Kidney epithelial cell (primary cell): Measurements from ENCODE around the gene UBE3B. TPM values are rescaled to one million over a fixed set of nuclear protein-coding genes. Genes with fewer than 3 reads are reported as not detected.

Experiments used
- DNase-seq: peaks from one replicate; pipeline ENCODE4 v3.0.0-alpha.2; 2010; ENCODE audit warnings: low read depth
- H3K27me3 ChIP-seq: 2 replicates; pipeline ENCODE4 v1.6.0; 2011; ENCODE audit warnings: low read length; ENCODE audit not compliant: control insufficient read depth, insufficient read depth
- H3K36me3 ChIP-seq: 2 replicates; pipeline ENCODE4 v1.5.1; 2011; ENCODE audit warnings: low read length; ENCODE audit not compliant: control insufficient read depth, insufficient read depth
- H3K4me3 ChIP-seq: 2 replicates; pipeline ENCODE4 v1.5.1; 2011; ENCODE audit warnings: low read depth, mild to moderate bottlenecking, control low read depth, low read length
- total RNA-seq: library from RNA; depleted of rRNA; stranded (reverse); fragments of >200 nt; gene quantifications from 2 replicates; pipeline ENCODE4 v1.2.3, GENCODE V29; 2015
- TF ChIP-seq, protein P1 (sequence below): IDR thresholded peaks from 2 replicates; pipeline ENCODE4 v1.5.1; 2011; ENCODE audit warnings: mild to moderate bottlenecking, moderate library complexity, low read length, control low read depth, inconsistent platforms; ENCODE audit not compliant: insufficient read depth, poor library complexity, severe bottlenecking

Gene UBE3B
- total RNA-seq, 1 donor from 2014 or later, result 38.3 TPM

DNA sequence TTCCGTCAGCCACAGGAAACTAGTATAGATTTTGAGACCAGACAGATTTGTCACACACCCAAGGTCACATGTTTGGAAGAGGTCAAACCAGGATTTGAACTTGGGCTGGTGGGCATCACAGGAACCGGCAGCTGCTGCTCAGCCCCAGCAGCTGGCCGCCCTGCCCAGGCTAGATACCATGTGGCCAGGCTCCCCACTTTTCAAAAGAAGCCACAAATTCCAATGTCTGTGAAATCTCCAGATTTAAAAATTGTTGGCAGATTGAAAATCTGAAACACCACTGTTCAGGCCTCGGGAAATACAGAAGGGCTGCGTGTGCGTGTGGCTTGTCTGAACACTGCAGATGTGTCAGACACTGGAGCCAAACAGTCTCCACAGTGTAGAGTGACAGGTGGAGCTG, 65.4 kb downstream of the UBE3B start:
- no peak overlapping the region for H3K4me3 ChIP-seq
- peaks cover 3% of the 10 kb centered on the region for H3K27me3 ChIP-seq
- H3K36me3 ChIP-seq, result no peaks in the 10 kb centered on the region
- TF ChIP-seq, protein P1, sequence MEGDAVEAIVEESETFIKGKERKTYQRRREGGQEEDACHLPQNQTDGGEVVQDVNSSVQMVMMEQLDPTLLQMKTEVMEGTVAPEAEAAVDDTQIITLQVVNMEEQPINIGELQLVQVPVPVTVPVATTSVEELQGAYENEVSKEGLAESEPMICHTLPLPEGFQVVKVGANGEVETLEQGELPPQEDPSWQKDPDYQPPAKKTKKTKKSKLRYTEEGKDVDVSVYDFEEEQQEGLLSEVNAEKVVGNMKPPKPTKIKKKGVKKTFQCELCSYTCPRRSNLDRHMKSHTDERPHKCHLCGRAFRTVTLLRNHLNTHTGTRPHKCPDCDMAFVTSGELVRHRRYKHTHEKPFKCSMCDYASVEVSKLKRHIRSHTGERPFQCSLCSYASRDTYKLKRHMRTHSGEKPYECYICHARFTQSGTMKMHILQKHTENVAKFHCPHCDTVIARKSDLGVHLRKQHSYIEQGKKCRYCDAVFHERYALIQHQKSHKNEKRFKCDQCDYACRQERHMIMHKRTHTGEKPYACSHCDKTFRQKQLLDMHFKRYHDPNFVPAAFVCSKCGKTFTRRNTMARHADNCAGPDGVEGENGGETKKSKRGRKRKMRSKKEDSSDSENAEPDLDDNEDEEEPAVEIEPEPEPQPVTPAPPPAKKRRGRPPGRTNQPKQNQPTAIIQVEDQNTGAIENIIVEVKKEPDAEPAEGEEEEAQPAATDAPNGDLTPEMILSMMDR, result no peak
- no peak for DNase-seq

DNA sequence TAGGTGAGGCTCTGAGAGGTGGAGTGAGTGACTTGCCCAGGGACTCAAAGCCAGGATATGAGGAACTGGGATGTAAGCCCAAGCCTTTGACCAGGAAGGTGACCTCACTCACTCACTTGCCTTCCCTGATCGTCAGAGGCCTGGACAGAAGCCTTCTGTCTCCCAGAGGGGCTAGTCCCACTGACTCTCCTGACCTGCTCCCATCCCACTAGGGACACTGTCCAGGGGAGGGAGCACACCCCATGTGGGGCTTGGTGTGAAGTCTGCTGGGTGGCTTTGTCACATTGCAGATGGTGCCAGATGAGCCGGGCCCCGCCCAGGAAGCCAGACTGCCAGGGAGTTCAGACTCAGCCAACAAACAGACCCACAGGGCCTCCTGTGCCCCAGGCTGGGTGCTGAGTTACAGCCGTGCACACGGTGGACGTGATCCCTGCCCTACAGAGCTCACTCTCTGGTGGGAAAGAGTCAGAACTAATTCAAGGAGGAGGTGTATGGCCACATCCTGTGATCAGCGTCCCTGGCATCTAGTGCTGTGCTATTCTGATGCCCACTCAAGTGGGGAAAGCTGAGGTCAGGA, 67.6 kb downstream of the UBE3B start:
- no peaks in the 10 kb centered on the region for H3K36me3 ChIP-seq
- TF ChIP-seq, protein P1, result no peak
- no peak overlapping the region for H3K4me3 ChIP-seq
- peak; percentile 32 for DNase-seq
- H3K27me3 ChIP-seq, result peaks cover 15% of the 10 kb centered on the region

DNA sequence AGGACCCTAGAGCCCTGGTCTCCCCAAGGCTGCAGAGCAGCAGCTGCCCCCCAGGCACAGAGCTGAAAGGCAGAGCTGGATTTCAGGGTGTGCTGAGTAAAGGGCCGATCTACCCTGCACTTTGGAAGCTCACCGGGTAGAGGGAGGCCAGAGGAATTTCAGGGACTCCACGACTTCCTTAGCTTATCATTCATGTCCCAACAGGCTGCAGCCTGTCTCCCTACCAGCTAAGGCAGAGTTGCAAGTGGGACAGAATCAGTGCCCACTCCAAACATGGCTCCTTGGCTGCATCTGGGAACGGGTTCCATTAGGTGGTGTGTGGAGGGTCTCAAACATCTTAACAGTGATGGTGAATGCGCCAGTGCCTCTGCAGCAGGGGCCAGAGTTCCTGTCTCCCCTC, 68.4 kb downstream of the UBE3B start:
- TF ChIP-seq, protein P1, result no peak
- no peaks in the 10 kb centered on the region for H3K36me3 ChIP-seq
- no peak overlapping the region for H3K4me3 ChIP-seq
- peaks cover 21% of the 10 kb centered on the region for H3K27me3 ChIP-seq
- no peak for DNase-seq

DNA sequence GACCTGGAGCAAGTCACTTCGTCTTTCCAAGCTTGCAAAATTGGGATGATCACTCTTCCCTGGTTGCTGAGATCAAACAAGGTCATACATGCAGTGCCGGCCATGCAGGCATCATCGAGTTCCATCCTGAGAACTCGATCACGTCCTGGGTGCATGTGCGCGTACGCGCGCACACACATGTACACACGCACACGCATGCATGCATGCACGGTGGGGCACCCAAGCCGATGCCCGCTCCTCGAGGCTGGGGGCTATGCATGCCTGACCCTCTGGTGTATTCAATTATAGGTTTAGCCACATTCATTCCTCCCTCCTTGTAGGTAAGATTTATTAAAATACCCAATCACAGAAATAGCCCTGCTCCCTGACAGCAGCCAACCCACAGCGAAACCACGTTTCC, 69.9 kb downstream of the UBE3B start:
- H3K4me3 ChIP-seq, result no peak overlapping the region
- TF ChIP-seq, protein P1, result no peak
- DNase-seq, result no peak
- H3K27me3 ChIP-seq, result peaks cover 26% of the 10 kb centered on the region
- H3K36me3 ChIP-seq, result no peaks in the 10 kb centered on the region

DNA sequence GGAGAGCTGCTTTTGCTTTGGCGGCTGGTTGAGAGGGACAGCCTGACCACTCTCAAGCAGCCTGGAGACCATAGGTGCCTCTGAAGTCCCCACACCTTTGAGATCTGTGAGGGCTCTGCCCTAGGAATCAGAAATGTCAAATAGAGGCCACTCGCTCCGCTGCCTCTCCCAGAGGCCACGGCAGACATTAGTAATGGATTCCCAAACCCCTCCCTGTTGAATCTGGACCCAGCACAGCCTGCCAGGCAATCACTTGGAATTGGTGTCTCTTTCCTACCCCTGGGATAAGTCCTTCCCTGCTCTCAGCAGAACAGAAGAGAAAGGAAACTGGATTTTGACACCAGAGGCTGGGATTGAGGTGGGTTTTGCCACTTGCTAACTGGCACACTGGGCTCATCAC, 70.8 kb downstream of the UBE3B start:
- TF ChIP-seq, protein P1, result no peak
- H3K4me3 ChIP-seq, result no peak overlapping the region
- no peaks in the 10 kb centered on the region for H3K36me3 ChIP-seq
- DNase-seq, result no peak
- peaks cover 31% of the 10 kb centered on the region for H3K27me3 ChIP-seq

DNA sequence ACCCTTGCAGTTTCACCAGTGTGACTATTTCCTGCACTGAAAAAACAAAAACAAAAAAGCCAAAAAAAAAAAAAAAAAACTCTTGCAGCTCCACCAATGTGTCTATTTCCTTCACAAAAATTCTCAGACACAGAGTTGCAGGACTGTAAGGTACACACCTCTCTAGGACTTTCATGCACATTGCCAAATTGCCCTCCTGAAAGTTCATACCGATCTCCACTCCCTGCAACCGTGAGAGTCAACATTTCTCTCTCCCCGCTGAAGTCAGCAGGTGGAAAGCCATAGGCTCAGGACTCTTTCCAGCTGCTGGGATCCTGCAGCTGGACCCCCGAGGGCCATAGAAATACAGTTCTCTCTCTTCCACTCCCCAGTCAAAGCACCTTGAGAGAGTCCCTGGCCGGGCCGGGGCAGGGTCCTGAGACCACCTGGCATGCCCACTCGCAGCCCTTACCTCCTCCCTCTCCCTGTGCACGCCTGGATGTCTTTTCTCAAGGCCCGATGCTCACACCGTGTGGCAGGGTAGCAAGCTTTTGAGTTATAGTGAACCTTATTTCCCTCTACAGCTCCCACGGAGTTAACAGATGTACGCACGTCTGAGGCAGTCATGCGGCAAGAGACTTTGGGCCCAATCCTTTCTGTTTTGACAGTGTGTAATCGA, 72.3 kb downstream of the UBE3B start:
- DNase-seq, result no peak
- TF ChIP-seq, protein P1, result no peak
- Histone ChIP-seq H3K27me3 (peaks cover 44% of the 10 kb centered on the region), H3K36me3 (no peaks in the 10 kb centered on the region), H3K4me3 (no peak overlapping the region)
